ENCODE measurements around the gene CTNNA3. TPM values are rescaled to one million over a fixed set of nuclear protein-coding genes. Genes with fewer than 3 reads are reported as not detected.

The CTNNA3 gene
- total RNA-seq, 1 experiment from 2014 or later, result 0.32 TPM

DNA sequence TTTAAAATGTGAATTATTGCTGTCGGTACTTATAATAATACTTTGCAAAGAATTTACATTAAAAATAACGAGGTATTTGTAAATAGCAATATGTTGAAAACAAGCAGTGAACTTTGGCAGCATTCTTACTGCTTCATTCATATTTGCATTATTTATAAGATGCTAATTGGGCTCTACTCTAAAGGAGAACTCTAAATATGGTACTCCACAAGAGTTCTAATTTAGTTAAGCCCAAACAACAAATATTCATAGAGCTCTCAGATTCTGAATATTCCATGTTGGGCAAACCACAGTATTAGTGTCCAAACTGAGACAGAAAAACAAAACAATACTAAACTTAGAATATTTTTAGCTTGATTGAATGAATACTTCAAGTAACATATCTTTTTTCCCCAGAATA lies 1674.6 kb downstream of the CTNNA3 start:
- ChIA-PET CTCF (no interaction called here), RAD21 (ENCODE audit: low non-redundant PET in 1 of 2, low total read pairs in 2 of 2, uncharacterized antibody in 2 of 2, unreplicated experiment in 2 of 2) (no interaction called here)
- TF ChIP-seq ZFX (IDR thresholded peaks at IDR 0.05) (no peak), TCF7L2 (IDR thresholded peaks at IDR 0.05; ENCODE audit: borderline replicate concordance, extremely low read depth, insufficient read depth, insufficient read length) (no peak)

DNA sequence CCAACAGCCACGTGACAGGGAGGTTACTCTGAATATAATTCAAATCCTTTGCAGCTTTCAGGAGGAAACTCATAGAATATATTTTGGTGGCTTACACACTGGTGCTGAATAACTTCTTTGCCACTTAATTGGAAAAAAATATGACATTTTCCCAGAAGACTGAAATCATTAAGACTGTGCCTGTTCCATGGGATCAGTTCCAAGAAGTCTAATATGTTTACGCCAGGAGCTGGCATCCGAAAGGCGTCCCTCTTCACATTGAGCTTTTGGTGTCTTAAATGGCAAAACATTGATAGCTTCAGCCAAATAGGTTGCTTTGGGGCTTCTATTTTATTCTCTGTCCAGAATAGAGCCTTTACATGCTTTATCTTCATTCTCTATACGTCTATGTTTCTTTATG lies 1687.8 kb downstream of the CTNNA3 start:
- Histone ChIP-seq H3K36me3 (ENCODE audit: control insufficient read depth in 1 of 2, insufficient read depth in 2 of 2, low read length in 2 of 2) (no peaks in the 10 kb centered on the region), H3K9me3 (ENCODE audit: control insufficient read depth in 1 of 2, insufficient read depth in 1 of 2, low read depth in 1 of 2, low read length in 2 of 2) (no peaks in the 10 kb centered on the region), H3K79me2 (ENCODE audit: insufficient read depth, low read length) (no peaks in the 10 kb centered on the region), H3K4me3 (replicated peaks in 1 of 2; ENCODE audit: low read depth in 1 of 2, low read length in 2 of 2) (no peak overlapping the region), H3K9ac (ENCODE audit: low read length) (no peak overlapping the region), H2AFZ (ENCODE audit: low read depth, low read length, poor library complexity, severe bottlenecking) (no peak overlapping the region), H3K4me2 (ENCODE audit: low read length) (no peak overlapping the region), H3K27ac (ENCODE audit: low read depth, low read length) (no peak overlapping the region), H3K27me3 (ENCODE audit: insufficient read depth, low read length) (no peaks in the 10 kb centered on the region), H3K9me2 (ENCODE audit: insufficient read depth) (no peaks in the 10 kb centered on the region), H4K20me1 (ENCODE audit: insufficient read depth) (no peaks in the 10 kb centered on the region), H3K4me1 (ENCODE audit: control insufficient read depth in 1 of 2, insufficient read depth in 2 of 2, low read length in 2 of 2) (no peaks in the 10 kb centered on the region)
- POLR2A ChIA-PET, result no interaction called here
- DNase-seq (ENCODE audit: low read depth, low spot score), result no peak
- BruUV-seq (replicated peaks), result no TSS peak
- intact Hi-C loops (cut with micrococcal nuclease), result no loop called here
- TF ChIP-seq POLR2AphosphoS5 (IDR thresholded peaks at IDR 0.05; ENCODE audit: low read depth, low read length), result no peak
- no peak for TF ChIP-seq EGR1 (IDR thresholded peaks at IDR 0.05; ENCODE audit: low read depth)
- TF ChIP-seq YY1 (IDR thresholded peaks at IDR 0.05; ENCODE audit: extremely low read depth, insufficient replicate concordance, low read depth, low read length), result no peak
- TF ChIP-seq ELF1 (IDR thresholded peaks at IDR 0.05; ENCODE audit: borderline replicate concordance, low read depth), result no peak
- no peak for TF ChIP-seq POLR2A (IDR thresholded peaks at IDR 0.05; ENCODE audit: borderline replicate concordance, extremely low read depth, insufficient read depth, insufficient read length)
- RAD21 ChIA-PET (ENCODE audit: low non-redundant PET in 1 of 2, low total read pairs in 2 of 2, uncharacterized antibody in 2 of 2, unreplicated experiment in 2 of 2), result no interaction called here
- CTCF ChIA-PET, result no interaction called here
- no peak for ATAC-seq

More for the DNA sequence above, 1674.6 kb downstream of the CTNNA3 start:
- Histone ChIP-seq H3K9ac (ENCODE audit: low read length) (no peak overlapping the region), H3K4me2 (ENCODE audit: low read length) (no peak overlapping the region), H3K4me3 (replicated peaks in 1 of 2; ENCODE audit: low read depth in 1 of 2, low read length in 2 of 2) (no peak overlapping the region), H2AFZ (ENCODE audit: low read depth, low read length, poor library complexity, severe bottlenecking) (no peak overlapping the region), H3K9me3 (ENCODE audit: control insufficient read depth in 1 of 2, insufficient read depth in 1 of 2, low read depth in 1 of 2, low read length in 2 of 2) (no peaks in the 10 kb centered on the region), H4K20me1 (ENCODE audit: insufficient read depth) (no peaks in the 10 kb centered on the region), H3K4me1 (ENCODE audit: control insufficient read depth in 1 of 2, insufficient read depth in 2 of 2, low read length in 2 of 2) (no peaks in the 10 kb centered on the region), H3K27me3 (ENCODE audit: insufficient read depth, low read length) (no peaks in the 10 kb centered on the region), H3K36me3 (ENCODE audit: control insufficient read depth in 1 of 2, insufficient read depth in 2 of 2, low read length in 2 of 2) (no peaks in the 10 kb centered on the region), H3K9me2 (ENCODE audit: insufficient read depth) (no peaks in the 10 kb centered on the region), H3K27ac (ENCODE audit: low read depth, low read length) (no peak overlapping the region), H3K79me2 (ENCODE audit: insufficient read depth, low read length) (no peaks in the 10 kb centered on the region)
- DNase-seq (ENCODE audit: low read depth, low spot score) (no peak), ATAC-seq (no peak)
- no TSS peak for BruUV-seq (replicated peaks)
- intact Hi-C loops (cut with micrococcal nuclease), result no loop called here
- POLR2A ChIA-PET, result no interaction called here
